HG02678 (cell line): ENCODE results near the gene PEX26.
"Not testable (repeated sequence)": the region's sequence is repeated elsewhere in the genome, so short reads cannot be mapped to it uniquely, and the experiment has no call there.

Source experiments
- ATAC-seq: cut with Tn5 transposase; IDR thresholded peaks from one replicate; pipeline ENCODE4 v1.9.1; 2021; ENCODE audit warnings: mild to moderate bottlenecking, moderate library complexity; ENCODE audit not compliant: unreplicated experiment

PEX26 gene

GRCh38 chr22:18093661-18094060 lies 15.9 kb downstream of the PEX26 start:
- ATAC-seq = no peak

DNA sequence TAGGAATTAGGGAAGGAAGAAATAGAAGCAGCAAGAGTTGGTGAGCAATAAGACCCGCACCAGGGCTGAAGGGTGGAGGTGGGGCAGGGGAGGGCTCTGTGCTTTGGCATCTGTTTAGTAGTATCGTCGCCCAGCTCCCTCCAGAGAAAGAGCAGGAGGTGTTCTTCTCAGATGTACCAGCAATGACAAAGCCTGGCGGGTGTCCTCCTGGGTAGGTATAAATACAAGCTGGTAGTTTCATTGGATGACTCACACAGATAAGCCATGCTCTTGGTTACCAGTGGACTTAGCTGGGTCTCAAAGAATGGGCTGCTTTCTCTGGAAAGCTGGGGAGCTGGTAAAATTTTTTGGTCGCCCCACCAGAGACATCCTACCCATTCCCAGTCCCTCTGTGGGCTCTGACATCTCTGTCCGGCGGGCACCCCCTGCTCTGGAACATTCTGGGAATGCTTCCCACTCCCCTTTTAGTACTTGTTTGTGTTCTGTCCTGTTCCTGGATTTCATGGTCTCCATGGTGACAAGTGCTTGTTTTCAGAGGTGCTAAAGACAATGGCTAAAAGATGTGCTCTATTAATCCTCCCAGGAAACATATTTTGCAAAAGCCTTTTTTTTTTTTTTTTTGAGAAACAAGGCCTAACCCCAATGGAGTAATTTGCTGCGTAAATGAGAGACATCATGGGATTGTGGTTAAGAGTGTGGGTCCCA lies 17.5 kb downstream of the PEX26 start:
- no peak for ATAC-seq

- no peak for ATAC-seq
Measured at GRCh38 chr22:18096823-18097222, 19.0 kb downstream of the PEX26 start.

- no peak for ATAC-seq
Measured at GRCh38 chr22:18100781-18101180, 23.0 kb downstream of the PEX26 start.

DNA sequence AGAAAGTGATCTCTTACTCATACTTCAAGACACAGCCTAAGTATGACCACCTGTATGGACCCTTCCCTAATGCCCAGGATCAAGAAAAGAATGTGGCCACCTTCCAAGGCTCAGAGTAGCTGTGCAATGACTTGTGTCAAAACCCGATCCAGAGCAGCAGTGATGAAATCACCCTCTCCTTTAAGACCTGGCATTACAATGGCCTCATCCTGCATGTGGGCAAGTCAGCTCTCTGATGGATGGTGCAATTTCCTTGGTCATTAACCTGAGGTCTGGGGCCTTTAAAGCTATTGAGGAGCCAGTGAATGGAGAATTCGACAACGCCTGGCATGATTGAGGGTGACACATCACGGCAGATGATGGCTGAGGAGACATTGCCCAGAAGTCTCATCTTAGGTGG lies 23.7 kb downstream of the PEX26 start:
- no peak for ATAC-seq

DNA sequence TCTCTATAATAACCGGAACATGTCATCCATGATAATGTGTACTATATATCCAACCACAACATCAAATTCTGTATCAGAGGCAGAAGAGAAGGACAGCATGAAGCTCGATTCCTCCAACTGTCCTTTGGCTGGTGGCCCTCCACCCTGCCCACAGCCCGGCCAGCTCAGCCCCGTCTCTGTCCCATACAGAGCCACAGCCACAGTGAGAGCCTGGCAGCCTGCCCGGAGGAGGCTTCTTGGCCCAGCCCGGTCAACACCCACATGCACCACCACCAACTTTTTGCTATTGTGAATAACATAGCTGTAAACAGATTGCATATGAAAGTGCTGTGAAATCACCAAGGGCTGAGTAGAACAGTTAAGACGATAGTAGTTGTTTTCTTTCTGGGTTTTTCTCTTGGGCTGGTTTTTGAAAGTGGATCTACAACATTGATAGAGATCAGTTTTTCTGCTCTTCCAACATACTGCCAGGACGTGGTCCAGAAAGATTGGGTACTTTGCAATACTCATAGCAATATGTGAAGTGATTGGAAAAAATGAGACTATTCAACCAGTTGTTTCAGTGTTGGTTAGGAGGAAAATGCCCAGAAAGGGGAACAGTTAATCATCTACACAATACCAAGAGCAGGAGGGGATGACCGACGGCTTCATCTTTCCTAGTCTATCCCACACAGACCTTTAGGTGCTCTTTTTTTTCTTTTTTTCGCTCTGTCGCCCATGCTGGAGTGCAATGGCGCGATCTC lies 25.9 kb downstream of the PEX26 start:
- ATAC-seq = no peak

DNA sequence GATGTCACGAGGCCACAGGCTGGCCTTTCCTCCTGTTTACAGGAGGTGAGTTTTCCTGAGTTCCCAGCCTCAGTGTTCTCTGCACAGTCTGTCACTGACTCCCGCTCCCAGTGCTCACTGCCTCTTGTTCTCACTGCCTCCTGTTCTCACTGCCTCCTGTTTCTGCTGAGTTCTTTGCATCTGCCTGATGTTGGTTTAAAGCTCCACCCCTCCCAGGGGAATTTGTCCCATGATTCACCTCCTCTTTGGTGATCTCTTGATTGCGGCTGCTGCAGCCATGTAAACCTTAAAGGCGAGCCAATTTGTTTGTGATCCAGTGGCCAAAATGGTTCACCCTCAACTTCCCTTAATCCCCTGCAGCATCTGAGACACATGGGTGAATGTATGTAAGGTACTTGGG lies 26.8 kb downstream of the PEX26 start:
- ATAC-seq = no peak

GRCh38 chr22:18105981-18106380 lies 28.2 kb downstream of the PEX26 start:
- not testable (repeated sequence) for ATAC-seq

GRCh38 chr22:18106550-18107341 lies 29.0 kb downstream of the PEX26 start:
- not testable (repeated sequence) for ATAC-seq

- ATAC-seq = no peak
Measured at GRCh38 chr22:18108187-18108586, 30.4 kb downstream of the PEX26 start.

- no peak for ATAC-seq
Measured at GRCh38 chr22:18109410-18110193, 31.8 kb downstream of the PEX26 start.

DNA sequence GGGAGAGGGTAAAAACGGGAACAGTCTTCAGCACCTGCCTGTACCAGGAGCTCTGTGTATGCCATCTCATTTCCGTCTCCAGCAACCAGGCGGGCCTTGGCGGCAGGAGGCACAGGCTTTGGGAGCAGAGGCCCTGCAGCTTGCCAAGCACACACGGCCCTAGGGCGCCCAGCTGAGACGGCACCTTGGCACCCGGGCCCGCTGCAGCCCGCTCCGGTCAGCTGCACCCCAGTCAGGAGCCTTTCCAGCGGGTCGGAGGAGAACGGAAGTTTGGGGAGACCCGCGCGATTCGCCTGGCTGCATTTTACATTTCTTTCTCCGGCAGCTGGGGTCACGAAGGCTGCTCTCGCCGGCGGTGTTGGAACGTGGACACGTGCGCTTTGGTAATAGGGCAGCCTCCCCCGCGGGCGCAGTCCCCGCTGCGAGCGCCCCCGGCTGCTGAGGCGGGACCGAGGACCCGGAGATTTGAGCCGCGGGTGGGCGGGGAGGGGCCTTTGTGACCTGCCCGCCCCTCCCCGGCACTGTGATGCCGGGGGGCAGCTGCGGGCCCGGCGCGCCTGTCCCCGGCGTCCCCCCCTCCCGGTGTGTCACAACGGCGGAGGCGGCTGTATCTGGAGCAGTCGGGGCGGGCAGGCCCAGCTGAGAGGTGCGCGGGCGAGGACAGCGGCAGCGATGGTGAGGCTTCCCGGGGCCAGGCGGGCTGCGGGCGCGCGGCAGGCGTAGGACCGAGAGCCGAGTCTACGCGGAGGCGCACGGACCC lies 32.6 kb downstream of the PEX26 start, which contains the start of gene TUBA8:
Gene TUBA8, plus strand, starts transcription at position 616 of the 760 bp plus-strand sequence. Its CDS starts 57 bp downstream, at position 673.
- ATAC-seq = peak; percentile 45

DNA sequence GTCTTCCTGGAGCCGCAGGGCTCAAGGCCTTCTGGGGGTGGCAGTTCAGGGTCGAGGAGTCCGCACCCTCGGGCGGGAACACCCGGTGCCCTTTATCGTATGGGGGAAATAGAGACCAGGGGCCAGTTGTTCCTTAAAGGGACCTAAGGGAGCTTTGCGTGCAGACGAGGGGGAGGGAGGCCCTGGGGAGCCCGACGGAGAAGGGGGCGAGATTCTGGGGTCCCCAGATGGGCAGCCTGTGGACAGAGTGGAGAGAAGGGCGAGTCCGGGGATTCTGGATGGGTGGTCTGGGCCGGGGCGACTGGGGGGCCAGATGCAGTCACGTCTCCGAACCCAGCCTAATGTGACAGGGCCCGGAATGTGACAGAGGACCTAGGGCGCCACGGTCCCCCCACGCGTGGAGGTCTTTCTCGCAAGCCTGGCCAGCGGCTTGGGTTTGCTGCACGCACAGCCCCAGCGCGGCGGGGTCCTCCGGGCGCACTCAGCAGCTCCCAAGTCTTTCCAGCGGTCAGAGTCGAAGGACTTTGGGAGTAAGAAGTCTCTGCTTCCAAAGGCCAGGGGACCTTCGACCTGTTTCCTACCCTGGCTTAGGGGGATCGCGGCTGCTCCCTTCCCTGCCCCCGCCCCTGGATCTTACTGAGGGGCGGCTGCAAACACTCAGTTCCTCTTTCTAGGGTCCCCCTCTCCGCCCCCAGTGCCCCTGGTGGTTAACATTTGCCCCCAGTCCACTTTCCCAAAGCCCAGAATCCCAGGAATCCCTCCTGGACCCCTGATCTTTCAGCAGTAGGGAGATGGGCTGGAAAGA lies 33.4 kb downstream of the PEX26 start:
- no peak for ATAC-seq

DNA sequence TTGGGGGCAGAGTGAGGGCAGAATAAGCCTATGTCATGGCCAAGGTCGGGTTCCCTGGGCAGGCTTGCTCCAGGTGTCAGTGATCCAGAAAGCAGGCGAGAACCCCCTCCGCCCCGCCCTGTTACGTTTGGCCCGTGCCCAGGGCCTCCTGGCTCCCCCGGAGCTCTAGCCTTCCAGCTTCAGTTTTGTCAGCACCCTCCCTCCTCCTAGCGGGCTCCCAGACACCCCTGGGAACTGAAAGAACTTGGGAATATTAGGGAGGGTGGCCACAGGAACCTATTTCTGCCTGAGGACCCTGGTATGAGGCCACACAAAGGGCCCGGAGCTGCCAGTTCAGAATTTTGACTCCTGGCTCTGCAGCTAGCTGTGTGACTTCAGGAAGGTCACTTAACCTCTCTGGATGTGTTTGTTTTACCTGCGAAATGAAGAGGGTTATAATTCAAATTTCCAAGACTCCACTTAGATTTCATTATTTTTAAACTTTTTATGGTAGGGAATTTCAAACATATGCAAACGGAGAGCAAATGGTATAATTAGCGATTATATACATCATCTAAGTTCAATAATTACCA lies 34.1 kb downstream of the PEX26 start:
- no peak for ATAC-seq

DNA sequence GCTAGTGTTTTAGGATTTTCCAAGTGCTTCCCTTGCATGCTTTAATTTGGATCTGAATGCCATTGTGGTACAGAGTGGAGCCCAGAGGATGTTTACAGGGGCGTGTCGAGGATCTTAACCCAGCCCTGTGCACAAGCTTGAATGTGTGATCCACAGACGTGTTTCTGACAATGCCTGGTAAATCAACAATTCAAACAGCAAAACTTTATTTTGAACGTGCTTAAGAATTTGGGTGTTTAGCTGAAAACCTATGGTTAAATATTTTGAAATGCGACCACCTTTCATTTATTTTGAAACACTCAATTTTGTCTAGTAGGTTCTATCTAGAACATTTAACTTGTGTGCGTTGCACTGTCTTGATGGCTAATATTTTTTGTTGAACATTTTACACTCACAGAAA lies 34.6 kb downstream of the PEX26 start:
- ATAC-seq = no peak

GRCh38 chr22:18113680-18114394 lies 36.0 kb downstream of the PEX26 start:
- no peak for ATAC-seq

DNA sequence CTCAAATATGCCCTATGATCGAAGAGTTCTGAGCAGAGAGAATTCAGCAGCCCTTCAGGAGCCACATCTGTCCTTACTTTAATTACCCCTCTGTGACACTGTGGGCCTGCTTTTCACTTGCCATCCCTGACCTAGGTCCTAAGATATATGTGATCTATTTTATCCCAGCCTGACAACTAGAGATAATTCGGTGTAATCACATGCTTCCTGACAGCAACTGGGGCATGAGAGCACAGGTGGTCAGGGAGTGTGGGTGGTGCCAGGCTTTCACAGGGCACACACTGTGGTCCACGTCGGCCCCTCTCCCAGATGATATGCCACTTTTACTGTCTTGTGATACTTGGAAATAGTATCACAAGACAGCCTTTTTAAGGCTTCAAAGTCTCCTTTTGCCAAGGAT lies 36.7 kb downstream of the PEX26 start:
- no peak for ATAC-seq

DNA sequence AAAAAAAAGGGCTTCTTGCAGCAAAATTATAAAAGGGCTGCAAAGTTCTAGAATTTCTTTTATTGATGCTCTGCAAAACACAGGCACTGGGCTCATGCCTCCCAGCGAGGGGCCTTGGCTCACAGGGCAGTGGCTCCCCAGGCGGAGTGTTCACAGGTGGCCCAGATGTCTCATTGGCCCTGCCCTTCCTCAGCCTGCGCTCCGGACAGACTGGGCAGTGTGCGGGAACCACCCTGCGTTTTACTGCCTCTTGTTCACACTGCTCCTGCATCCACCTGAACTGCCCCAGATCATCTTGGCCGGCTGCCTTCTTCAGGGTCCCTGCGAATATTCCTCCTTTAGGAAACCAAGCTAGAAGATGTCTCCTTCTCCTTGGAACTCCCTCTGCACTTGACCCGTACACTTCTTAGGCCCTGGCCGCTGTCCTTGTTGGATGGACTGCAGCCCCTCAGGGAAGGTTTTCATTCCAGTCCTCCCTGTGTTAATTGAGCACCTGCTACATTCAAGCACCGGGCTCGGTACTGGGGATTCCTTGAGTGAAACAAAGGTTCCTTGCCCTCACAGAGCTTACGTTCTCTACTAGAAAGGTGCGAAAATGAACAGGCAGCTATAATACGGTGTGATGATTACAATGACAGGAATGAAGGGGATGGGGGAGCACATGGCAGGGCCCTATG lies 37.3 kb downstream of the PEX26 start:
- no peak for ATAC-seq
